NCI-H345 treated with DMSO at 0.1 percent for 48 hours (cell line): ENCODE results near the gene IQCB1.
A peak's percentile ranks its signal among the peaks of the same experiment; 100 is the strongest.
"Not testable (repeated sequence)": the region's sequence is repeated elsewhere in the genome, so short reads cannot be mapped to it uniquely, and the experiment has no call there.

Experiments used
- DNase-seq: peaks from one replicate; lab custom pipeline; 2025; ENCODE audit not compliant: unreplicated experiment; lab: John Stamatoyannopoulos, UW

IQCB1 gene

GRCh38 chr3:121834671-121835464 is at the start of gene IQCB1, which contains the start of gene EAF2:
IQCB1 (minus strand) TSS chr3:121835060; CDS start chr3:121828960, 6,100 bp downstream.
EAF2 (plus strand) TSS chr3:121835209; CDS start chr3:121835286, 77 bp downstream.
- peak; percentile 48 for DNase-seq

GRCh38 chr3:121883507-121883906 is 48.6 kb upstream of the IQCB1 start:
- DNase-seq: no peak

- DNase-seq: no peak
These were observed 43.6 kb upstream of the IQCB1 start for GRCh38 chr3:121878411-121878810.

GRCh38 chr3:121871430-121871829 is 36.6 kb upstream of the IQCB1 start:
- no peak for DNase-seq

GRCh38 chr3:121870717-121871116 is 35.9 kb upstream of the IQCB1 start:
- no peak for DNase-seq

- no peak for DNase-seq
These were observed 34.9 kb upstream of the IQCB1 start for GRCh38 chr3:121869736-121870135.

- DNase-seq: no peak
These were observed 28.9 kb upstream of the IQCB1 start for GRCh38 chr3:121863801-121864200.

GRCh38 chr3:121863247-121863646 is 28.4 kb upstream of the IQCB1 start:
- not testable (repeated sequence) for DNase-seq

- not testable (repeated sequence) for DNase-seq
These were observed 22.9 kb upstream of the IQCB1 start for GRCh38 chr3:121857778-121858177.

GRCh38 chr3:121855555-121855954 is 20.7 kb upstream of the IQCB1 start:
- DNase-seq: no peak

- DNase-seq: no peak
These were observed 17.4 kb upstream of the IQCB1 start for GRCh38 chr3:121852256-121852655.

GRCh38 chr3:121844892-121845291 is 10.0 kb upstream of the IQCB1 start:
- DNase-seq: no peak

- DNase-seq: no peak
These were observed 5.1 kb upstream of the IQCB1 start for GRCh38 chr3:121839962-121840361.

- no peak for DNase-seq
These were observed 1.6 kb upstream of the IQCB1 start for GRCh38 chr3:121836481-121836880.

GRCh38 chr3:121836064-121836463 is 1.2 kb upstream of the IQCB1 start:
- DNase-seq: no peak

GRCh38 chr3:121835465-121835801 is 573 bp upstream of the IQCB1 start:
- no peak for DNase-seq

GRCh38 chr3:121834157-121834670 is 646 bp downstream of the IQCB1 start:
- no peak for DNase-seq

GRCh38 chr3:121822973-121823372 is 11.9 kb downstream of the IQCB1 start:
- DNase-seq: no peak

- no peak for DNase-seq
These were observed 13.2 kb downstream of the IQCB1 start for GRCh38 chr3:121821421-121822199.

GRCh38 chr3:121819236-121819635 is 15.6 kb downstream of the IQCB1 start:
- DNase-seq: no peak

GRCh38 chr3:121818578-121818977 is 16.3 kb downstream of the IQCB1 start:
- no peak for DNase-seq

- no peak for DNase-seq
These were observed 17.1 kb downstream of the IQCB1 start for GRCh38 chr3:121817753-121818152.
